Neuronal stem cell (in vitro differentiated cells): ENCODE results near the gene CSRP2.

ENCODE experiments used
- DNase-seq: peaks from one replicate; pipeline ENCODE4 v3.0.0-alpha.2; 2013; ENCODE audit warnings: low spot score
- H2AFZ ChIP-seq: one replicate; pipeline ENCODE4 v1.6.1; 2013; ENCODE audit warnings: mild to moderate bottlenecking, low read length, inconsistent platforms
- H2AK5ac ChIP-seq: 2 replicates; pipeline ENCODE4 v1.6.1; 2013; ENCODE audit warnings: low read depth, mild to moderate bottlenecking, inconsistent platforms, low read length, moderate library complexity, mixed read lengths
- H2BK120ac ChIP-seq: 2 replicates; pipeline ENCODE4 v1.6.1; 2013; ENCODE audit warnings: low read depth, mild to moderate bottlenecking, inconsistent platforms, low read length, moderate library complexity, mixed read lengths
- H2BK12ac ChIP-seq: one replicate; pipeline ENCODE4 v1.6.1; 2013; ENCODE audit warnings: low read length, inconsistent platforms
- H2BK15ac ChIP-seq: 2 replicates; pipeline ENCODE4 v1.6.1; 2013; ENCODE audit warnings: mild to moderate bottlenecking, low read length, inconsistent platforms, mixed read lengths
- H2BK5ac ChIP-seq: one replicate; pipeline ENCODE4 v1.6.1; 2013; ENCODE audit warnings: inconsistent platforms, mild to moderate bottlenecking, low read length, moderate library complexity
- H3K14ac ChIP-seq: one replicate; pipeline ENCODE4 v1.6.1; 2013; ENCODE audit warnings: low read length, inconsistent platforms
- H3K18ac ChIP-seq: 2 replicates; pipeline ENCODE4 v1.6.1; 2013; ENCODE audit warnings: low read length, inconsistent platforms
- H3K23ac ChIP-seq: 2 replicates; pipeline ENCODE4 v1.6.1; 2013; ENCODE audit warnings: low read depth, mild to moderate bottlenecking, mixed read lengths, low read length, inconsistent platforms; ENCODE audit not compliant: poor library complexity
- H3K27ac ChIP-seq: replicated peaks from 3 replicates; pipeline ENCODE4 v1.5.1; 2013; ENCODE audit warnings: low read length, inconsistent platforms
- H3K27me3 ChIP-seq, 3 experiments: 2 replicates each; pipeline ENCODE4 v1.6.1; 2013; ENCODE audit warnings: low read length in 3 of 3, mild to moderate bottlenecking in 2 of 3, inconsistent platforms in 1 of 3, low read depth in 1 of 3, mixed read lengths in 1 of 3, moderate library complexity in 1 of 3; ENCODE audit not compliant: control insufficient read depth in 3 of 3, insufficient read depth in 3 of 3
- H3K36me3 ChIP-seq, 2 donors: replicated peaks in 1 of 2; 2 replicates each; pipeline ENCODE4 v1.6.1; 2013; ENCODE audit warnings: low read length in 2 of 2; ENCODE audit not compliant: control insufficient read depth in 2 of 2, insufficient read depth in 2 of 2
- H3K4ac ChIP-seq: 2 replicates; pipeline ENCODE4 v1.6.1; 2013; ENCODE audit warnings: inconsistent platforms, mild to moderate bottlenecking, low read length, moderate library complexity
- H3K4me1 ChIP-seq, 2 donors: 1 replicate in 1 of 2; 2 replicates in 1 of 2; pipeline ENCODE4 v1.6.1; 2013; ENCODE audit warnings: low read length in 2 of 2, low read depth in 1 of 2; ENCODE audit not compliant: control insufficient read depth in 2 of 2, insufficient read depth in 1 of 2
- H3K4me2 ChIP-seq: one replicate; pipeline ENCODE4 v1.6.1; 2013; ENCODE audit warnings: mild to moderate bottlenecking, low read length, inconsistent platforms; ENCODE audit not compliant: insufficient read depth, poor library complexity, severe bottlenecking
- H3K4me3 ChIP-seq, 2 donors: 2 replicates each; pipeline ENCODE4 v1.5.1; 2013; ENCODE audit warnings: low read length in 2 of 2, mild to moderate bottlenecking in 2 of 2, inconsistent platforms in 1 of 2, moderate library complexity in 1 of 2
- H3K79me1 ChIP-seq: one replicate; pipeline ENCODE4 v1.6.1; 2013; ENCODE audit warnings: low read depth, mild to moderate bottlenecking, inconsistent platforms, low read length, moderate library complexity
- H3K9ac ChIP-seq: one replicate; pipeline ENCODE4 v1.6.1; 2013; ENCODE audit warnings: mild to moderate bottlenecking, low read depth, low read length, inconsistent platforms; ENCODE audit not compliant: poor library complexity
- H3K9me3 ChIP-seq, 2 donors: replicated peaks in 1 of 2; 2 replicates each; pipeline versions ENCODE3 to v1.6.1; 2013; ENCODE audit warnings: low read length in 2 of 2, mild to moderate bottlenecking in 2 of 2, inconsistent platforms in 1 of 2, low read depth in 1 of 2, mixed read lengths in 1 of 2, moderate library complexity in 1 of 2; ENCODE audit not compliant: control insufficient read depth in 2 of 2, insufficient read depth in 1 of 2
- H4K8ac ChIP-seq: one replicate; pipeline ENCODE4 v1.6.1; 2013; ENCODE audit warnings: low read depth, mild to moderate bottlenecking, inconsistent platforms, low read length, moderate library complexity
- H4K91ac ChIP-seq: one replicate; pipeline ENCODE4 v1.6.1; 2013; ENCODE audit warnings: low read length, low read depth, mild to moderate bottlenecking, inconsistent platforms; ENCODE audit not compliant: poor library complexity
- WGBS, 2 donors: extraction: QIAGEN DNeasy Blood & Tissue Kit; methylation state at CpG; one replicate each; pipeline ENCODE4 v1.1.7; 2013; ENCODE audit warnings: missing lambda C conversion rate in 2 of 2, mixed read lengths in 1 of 2; ENCODE audit not compliant: insufficient read length in 2 of 2, insufficient replicate concordance in 1 of 2; ENCODE audit errors: extremely low coverage in 2 of 2; 5-methylcytosine and 5-hydroxymethylcytosine counted together

CSRP2 gene

DNA sequence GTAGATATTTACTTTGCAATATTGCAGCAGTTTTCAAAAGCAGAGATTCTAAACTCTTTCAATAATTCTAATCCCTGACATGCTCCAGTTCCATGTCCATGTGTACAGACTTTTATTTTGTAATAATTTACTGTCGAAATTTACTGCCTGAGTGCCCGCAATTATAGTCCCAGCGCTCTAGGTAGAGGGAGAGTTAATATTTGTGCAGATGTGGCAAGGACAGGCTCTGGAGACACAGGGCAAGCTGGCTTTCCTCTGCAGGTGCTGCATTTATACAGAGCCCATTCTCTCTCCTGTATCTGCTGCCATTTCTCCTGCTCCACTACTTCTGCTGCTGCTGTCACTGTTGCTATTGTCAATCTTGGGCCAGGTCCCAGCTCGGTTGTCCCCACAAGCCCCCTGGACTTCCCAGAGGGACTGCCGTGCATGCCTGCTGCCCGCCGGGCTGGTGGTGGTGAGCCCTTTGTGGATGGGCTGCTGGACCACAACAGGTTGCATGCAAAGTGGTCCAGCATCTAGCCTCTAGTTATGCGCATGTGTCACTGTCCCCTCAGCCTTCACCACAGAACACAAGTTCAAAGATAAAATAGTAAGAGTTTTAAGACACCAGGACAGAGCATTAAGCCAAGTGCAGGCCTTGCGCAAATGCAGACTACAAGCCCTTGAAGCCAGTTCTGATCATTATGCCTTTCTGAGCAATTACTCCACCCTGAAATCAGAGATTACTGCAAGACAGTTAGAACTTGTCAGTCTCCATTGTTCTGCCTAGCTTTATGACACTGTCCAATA lies 40.8 kb upstream of the CSRP2 start:
- no peak for DNase-seq

GRCh38 chr12:76916170-76916540 lies 37.3 kb upstream of the CSRP2 start:
- no peak overlapping the region for H4K8ac ChIP-seq
- H2BK5ac ChIP-seq = no peak overlapping the region
- H4K91ac ChIP-seq = no peak overlapping the region
- H2AK5ac ChIP-seq = no peak overlapping the region
- no peak overlapping the region for H3K18ac ChIP-seq
- no peak overlapping the region for H3K4me3 ChIP-seq
- no peak overlapping the region for H3K23ac ChIP-seq
- no peak overlapping the region for H3K27ac ChIP-seq
- no peak overlapping the region for H3K9ac ChIP-seq
- no peaks in the 10 kb centered on the region for H3K79me1 ChIP-seq
- H2AFZ ChIP-seq = no peak overlapping the region
- H3K36me3 ChIP-seq = no peaks in the 10 kb centered on the region
- H3K4me1 ChIP-seq = no peaks in the 10 kb centered on the region
- H2BK120ac ChIP-seq = no peak overlapping the region
- H3K9me3 ChIP-seq = no peaks in the 10 kb centered on the region
- no peaks in the 10 kb centered on the region for H3K27me3 ChIP-seq
- no peak overlapping the region for H3K14ac ChIP-seq
- no peak overlapping the region for H2BK15ac ChIP-seq
- no peak for DNase-seq
- H3K4ac ChIP-seq = no peak overlapping the region
- no peak overlapping the region for H2BK12ac ChIP-seq
- H3K4me2 ChIP-seq = no peak overlapping the region

More for the DNA sequence above, 40.8 kb upstream of the CSRP2 start:
- Histone ChIP-seq H4K8ac (no peak overlapping the region), H3K4me1 (no peaks in the 10 kb centered on the region), H3K14ac (no peak overlapping the region), H3K4me2 (no peak overlapping the region), H3K27ac (no peak overlapping the region), H3K4me3 (no peak overlapping the region), H2BK12ac (no peak overlapping the region), H3K27me3 (no peaks in the 10 kb centered on the region), H3K79me1 (no peaks in the 10 kb centered on the region), H4K91ac (no peak overlapping the region), H3K23ac (no peak overlapping the region), H2AFZ (no peak overlapping the region), H2AK5ac (no peak overlapping the region), H3K9ac (no peak overlapping the region), H3K36me3 (no peaks in the 10 kb centered on the region), H3K18ac (no peak overlapping the region), H2BK15ac (no peak overlapping the region), H2BK5ac (no peak overlapping the region), H2BK120ac (no peak overlapping the region), H3K9me3 (no peaks in the 10 kb centered on the region), H3K4ac (no peak overlapping the region)
- WGBS, 2 donors = no CpG with 5 or more reads among the region's 9 CpGs

DNA sequence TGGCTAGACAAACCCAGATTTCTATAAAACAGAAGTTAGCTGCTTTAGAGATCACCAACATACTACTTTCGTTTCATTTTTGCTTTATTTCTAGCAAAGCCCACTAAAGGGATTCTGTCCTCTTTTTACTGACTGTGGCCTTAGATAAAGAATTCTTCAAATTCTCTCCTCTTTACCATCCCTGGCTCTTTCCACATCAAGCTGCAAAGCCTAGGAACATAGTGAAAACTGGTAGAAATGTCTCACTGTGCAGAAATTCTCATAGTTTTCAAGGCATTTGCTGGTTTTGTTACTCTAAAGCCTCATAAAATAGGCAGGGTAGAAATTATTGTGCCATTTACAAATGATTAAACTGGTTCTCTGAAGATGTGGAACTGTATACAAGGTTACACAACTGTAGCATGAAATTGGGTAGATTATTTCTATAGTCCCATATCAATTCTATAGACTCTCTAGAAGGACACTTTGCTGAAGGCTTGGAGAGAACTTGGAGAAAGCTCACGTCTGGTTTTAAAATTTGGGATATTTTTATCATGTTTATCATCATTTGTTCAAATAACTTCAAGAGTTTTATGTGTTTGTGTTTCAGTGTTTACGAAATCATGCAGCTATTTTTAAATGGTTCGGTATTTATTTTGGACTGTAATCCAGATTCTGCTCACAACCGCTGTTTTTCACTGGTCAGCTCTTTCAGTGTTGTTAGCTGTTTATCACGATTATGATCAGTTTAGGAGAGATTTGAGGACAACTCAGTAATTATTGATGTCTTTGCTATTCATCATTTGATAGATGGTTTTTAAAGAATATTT lies 36.7 kb upstream of the CSRP2 start:
- no peak overlapping the region for H2BK12ac ChIP-seq
- no peaks in the 10 kb centered on the region for H3K4me1 ChIP-seq
- no peak overlapping the region for H2BK5ac ChIP-seq
- DNase-seq = no peak
- no peaks in the 10 kb centered on the region for H3K9me3 ChIP-seq
- H4K8ac ChIP-seq = no peak overlapping the region
- WGBS, 2 donors = no CpG with 5 or more reads among the region's 6 CpGs
- no peak overlapping the region for H2AK5ac ChIP-seq
- H3K27me3 ChIP-seq = no peaks in the 10 kb centered on the region
- no peak overlapping the region for H4K91ac ChIP-seq
- H2BK15ac ChIP-seq = no peak overlapping the region
- H3K14ac ChIP-seq = no peak overlapping the region
- H3K4me3 ChIP-seq = no peak overlapping the region
- no peak overlapping the region for H2BK120ac ChIP-seq
- no peak overlapping the region for H3K4ac ChIP-seq
- H3K27ac ChIP-seq = no peak overlapping the region
- no peak overlapping the region for H2AFZ ChIP-seq
- H3K9ac ChIP-seq = no peak overlapping the region
- no peaks in the 10 kb centered on the region for H3K79me1 ChIP-seq
- no peak overlapping the region for H3K23ac ChIP-seq
- H3K4me2 ChIP-seq = no peak overlapping the region
- no peak overlapping the region for H3K18ac ChIP-seq
- no peaks in the 10 kb centered on the region for H3K36me3 ChIP-seq

- Histone ChIP-seq H2AK5ac (no peak overlapping the region), H3K27ac (no peak overlapping the region), H2BK15ac (no peak overlapping the region), H3K4me1 (peaks cover 0 to under 1% of the 10 kb centered on the region in 2 donors), H3K4ac (no peak overlapping the region), H3K14ac (no peak overlapping the region), H3K9ac (no peak overlapping the region), H2BK12ac (no peak overlapping the region), H3K27me3 (no peaks in the 10 kb centered on the region), H4K91ac (no peak overlapping the region), H3K9me3 (no peaks in the 10 kb centered on the region), H3K4me3 (no peak overlapping the region), H3K18ac (no peak overlapping the region), H2AFZ (no peak overlapping the region), H2BK120ac (no peak overlapping the region), H3K36me3 (no peaks in the 10 kb centered on the region), H3K23ac (no peak overlapping the region), H3K79me1 (no peaks in the 10 kb centered on the region), H2BK5ac (no peak overlapping the region), H3K4me2 (no peak overlapping the region), H4K8ac (no peak overlapping the region)
- no peak for DNase-seq
- WGBS, 2 donors = no CpG with 5 or more reads among the region's 2 CpGs
These were observed 35.5 kb upstream of the CSRP2 start for GRCh38 chr12:76914102-76914859.
